DMS 273 (cell line): ENCODE measurements around the gene GLE1.

Source experiments
- DNase-seq: peaks from one replicate; lab custom pipeline; 2025; ENCODE audit not compliant: unreplicated experiment; lab: John Stamatoyannopoulos, UW

Gene GLE1

DNA sequence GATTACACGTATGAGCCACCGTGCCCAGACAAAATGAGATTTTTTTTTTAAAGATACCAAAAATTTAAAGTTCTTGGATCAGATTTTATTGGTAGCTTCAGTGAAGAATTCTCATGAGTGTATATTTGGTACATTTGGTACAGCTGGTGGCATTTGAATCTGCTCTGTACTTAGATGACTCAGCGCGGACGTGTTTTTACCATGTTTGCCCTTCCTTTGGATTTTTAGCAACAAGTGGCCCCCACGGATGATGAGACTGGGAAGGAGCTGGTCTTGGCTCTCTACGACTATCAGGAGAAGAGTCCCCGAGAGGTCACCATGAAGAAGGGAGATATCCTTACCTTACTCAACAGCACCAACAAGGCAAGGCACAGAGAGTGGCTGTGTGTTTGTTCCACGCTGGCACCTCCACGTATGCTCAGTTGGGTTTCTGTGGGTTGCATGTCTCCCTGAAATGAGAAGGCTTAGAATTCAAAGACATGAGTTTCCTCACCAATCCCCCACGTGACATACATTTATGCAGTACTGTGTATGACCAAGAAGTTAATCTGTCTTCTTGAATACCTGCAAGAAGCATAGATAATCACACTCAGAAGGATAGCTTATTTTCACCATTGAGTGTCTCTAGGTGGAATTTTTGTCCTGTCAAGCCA lies 84.2 kb downstream of the GLE1 start:
- DNase-seq = no peak
